HG03095 (cell line): ENCODE results near the gene DPPA5.
"Not testable (repeated sequence)": the region's sequence is repeated elsewhere in the genome, so short reads cannot be mapped to it uniquely, and the experiment has no call there.

ENCODE experiments used
- ATAC-seq: cut with Tn5 transposase; IDR thresholded peaks from one replicate; pipeline ENCODE4 v1.9.1; 2021; ENCODE audit warnings: moderate library complexity; ENCODE audit not compliant: unreplicated experiment

Gene DPPA5, protein sequence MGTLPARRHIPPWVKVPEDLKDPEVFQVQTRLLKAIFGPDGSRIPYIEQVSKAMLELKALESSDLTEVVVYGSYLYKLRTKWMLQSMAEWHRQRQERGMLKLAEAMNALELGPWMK

GRCh38 chr6:73353636-73354593 is at the start of gene DPPA5:
TSS of gene DPPA5 (minus strand) at chr6:73354276. CDS start at chr6:73354225, 51 bp downstream.
- no peak for ATAC-seq

- ATAC-seq: no peak
These were observed 46.6 kb upstream of the DPPA5 start for GRCh38 chr6:73400656-73401055.

DNA sequence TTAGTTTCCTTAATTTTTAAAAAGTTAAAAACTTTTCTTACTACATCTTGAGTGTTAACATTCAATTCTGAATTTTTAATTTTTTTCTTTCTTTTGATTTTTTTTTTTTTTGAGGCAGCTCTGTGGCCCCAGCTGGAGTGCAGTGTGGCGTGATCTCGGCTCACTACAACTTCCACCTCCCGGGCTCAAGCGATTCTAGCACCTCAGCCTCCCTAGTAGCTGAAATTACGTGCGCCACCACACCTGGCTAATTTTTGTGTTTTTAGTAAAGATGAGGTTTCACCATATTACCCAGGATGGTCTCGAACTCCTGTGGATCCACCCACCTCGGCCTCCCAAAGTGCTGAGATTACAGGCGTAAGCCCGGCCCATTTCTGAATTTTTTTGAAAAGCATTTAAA is 41.8 kb upstream of the DPPA5 start:
- ATAC-seq: no peak

DNA sequence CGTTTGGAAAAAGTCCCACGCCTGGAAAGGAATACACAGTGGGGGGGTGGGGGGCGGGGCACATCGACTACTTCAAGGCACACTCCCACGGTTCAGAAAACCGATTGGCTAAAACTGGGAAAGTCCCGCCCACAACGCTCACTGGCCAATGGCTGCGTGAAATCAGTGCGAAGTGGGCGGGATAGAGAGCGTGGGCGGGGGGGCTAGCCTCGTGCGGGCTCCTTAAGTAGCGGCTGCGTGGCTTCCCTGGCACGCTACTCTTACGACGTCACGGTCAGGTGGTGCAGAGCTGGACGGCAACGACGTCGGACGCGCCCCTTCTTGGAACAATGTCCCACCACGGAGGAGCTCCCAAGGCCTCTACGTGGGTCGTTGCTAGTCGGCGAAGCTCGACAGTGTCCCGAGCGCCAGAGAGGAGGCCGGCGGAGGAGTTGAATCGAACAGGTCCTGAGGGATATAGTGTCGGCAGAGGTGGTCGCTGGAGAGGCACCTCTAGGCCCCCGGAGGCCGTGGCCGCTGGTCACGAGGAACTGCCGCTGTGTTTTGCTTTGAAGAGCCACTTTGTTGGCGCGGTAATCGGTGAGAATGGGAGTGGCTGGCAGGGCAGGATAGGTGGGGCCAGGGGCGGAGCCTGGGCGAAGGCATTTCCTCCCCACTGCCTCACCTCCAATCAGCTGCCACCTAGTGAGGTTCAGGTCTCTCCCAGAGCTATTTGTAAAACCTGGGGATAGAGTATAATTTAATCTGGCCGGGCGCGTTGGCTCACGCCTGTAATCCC is 40.7 kb upstream of the DPPA5 start, which contains the start of gene DDX43:
TSS of gene DDX43 (plus strand) at position 252 of the 778 bp plus-strand sequence. CDS start at position 330, 78 bp downstream.
- no peak for ATAC-seq

DNA sequence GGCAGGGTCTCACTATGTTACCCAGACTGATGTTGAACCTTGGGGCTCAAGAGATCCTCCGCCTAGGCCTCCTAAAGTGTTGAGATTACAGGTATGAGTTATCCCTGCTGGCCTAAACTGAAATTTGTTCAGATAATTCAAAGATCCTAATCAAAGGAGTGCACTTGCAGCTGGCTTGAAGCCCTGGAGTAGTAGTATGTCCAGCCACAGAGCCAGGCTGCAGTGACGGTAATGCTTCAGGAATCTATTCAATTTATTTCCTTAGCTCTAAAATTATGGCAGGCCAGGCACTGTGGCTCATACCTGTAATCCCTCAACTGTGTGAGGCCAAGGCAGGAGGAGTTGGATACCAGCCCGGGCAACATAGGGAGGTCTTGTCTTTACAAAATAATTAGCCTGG is 39.2 kb upstream of the DPPA5 start:
- no peak for ATAC-seq

DNA sequence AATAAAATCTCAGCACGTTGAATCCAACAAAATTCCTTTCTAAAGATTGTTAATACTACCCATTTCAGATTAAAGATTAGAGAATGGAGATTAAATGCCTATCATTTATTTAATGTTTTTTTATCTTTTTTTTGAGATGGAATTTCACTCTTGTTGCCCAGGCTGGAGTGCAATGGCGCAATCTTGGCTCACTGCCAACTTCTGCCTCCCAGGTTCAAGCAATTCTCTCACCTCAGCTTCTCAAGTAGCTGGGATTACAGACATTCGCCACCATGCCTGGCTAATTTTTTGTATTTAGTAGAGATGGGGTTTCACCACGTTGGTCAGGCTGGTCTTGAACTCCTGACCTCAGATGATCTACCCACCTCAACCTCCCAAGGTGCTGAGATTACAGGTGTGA is 38.1 kb upstream of the DPPA5 start:
- ATAC-seq: not testable (repeated sequence)

GRCh38 chr6:73391675-73392074 is 37.6 kb upstream of the DPPA5 start:
- ATAC-seq: no peak

DNA sequence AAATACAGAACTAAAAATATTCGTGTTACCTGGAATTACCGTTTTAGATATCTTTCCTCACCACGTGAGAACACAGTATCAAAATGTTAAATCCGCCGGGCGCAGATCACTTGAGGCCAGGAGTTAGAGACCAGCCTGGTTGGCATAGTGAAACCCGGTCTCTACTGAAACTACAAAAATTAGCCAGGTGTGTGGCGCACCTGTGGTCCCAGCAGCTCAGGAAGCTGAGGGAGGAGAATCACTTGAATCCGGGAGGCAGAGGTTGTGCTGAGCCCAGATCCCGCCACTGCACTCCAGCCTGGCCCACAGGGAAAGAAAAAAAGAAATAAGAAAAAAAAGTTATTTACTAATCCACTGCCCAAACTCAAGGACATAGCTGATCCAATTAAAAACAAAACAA is 35.8 kb upstream of the DPPA5 start:
- ATAC-seq: no peak

GRCh38 chr6:73388800-73389512 is 34.9 kb upstream of the DPPA5 start:
- ATAC-seq: peak; percentile 80

DNA sequence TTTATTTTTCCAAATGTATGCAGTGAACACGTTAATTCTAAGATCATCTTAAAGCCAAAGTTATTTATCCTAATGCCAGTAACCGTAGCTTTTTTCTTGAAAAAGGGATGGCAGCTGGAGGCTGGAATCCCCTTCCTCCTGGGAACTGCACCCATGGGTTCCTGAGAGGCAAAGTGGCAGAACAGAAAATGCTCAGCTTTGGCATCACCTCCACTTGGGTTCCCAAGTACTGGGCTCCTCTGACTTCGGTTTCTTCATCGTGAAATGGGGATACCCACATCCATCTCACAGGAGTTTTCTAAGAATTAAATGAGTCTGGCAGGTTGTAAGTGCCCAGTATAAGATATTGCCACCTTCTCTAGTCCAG is 34.3 kb upstream of the DPPA5 start:
- ATAC-seq: peak; percentile 8

- no peak for ATAC-seq
These were observed 28.5 kb upstream of the DPPA5 start for GRCh38 chr6:73382462-73383113.

DNA sequence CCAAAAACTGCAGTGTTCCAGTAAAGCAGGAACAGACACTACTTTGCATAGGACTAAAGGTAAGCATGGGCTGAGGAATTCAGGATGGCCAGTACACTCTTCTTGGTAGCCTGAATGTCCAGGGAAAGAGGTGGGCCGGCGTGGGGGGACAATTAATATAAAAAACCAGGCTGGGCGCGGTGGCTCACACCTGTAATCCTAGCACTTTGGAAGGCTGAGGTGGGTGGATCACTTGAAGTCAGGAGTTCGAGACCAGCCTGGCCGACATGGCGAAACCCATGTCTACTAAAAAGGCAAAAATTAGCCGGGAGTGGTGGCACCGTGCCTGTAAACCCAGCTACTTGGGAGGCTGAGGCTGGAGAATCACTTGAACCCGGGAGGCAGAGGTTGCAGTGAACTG is 27.5 kb upstream of the DPPA5 start:
- ATAC-seq: not testable (repeated sequence)

- ATAC-seq: no peak
These were observed 23.1 kb upstream of the DPPA5 start for GRCh38 chr6:73377225-73377624.

DNA sequence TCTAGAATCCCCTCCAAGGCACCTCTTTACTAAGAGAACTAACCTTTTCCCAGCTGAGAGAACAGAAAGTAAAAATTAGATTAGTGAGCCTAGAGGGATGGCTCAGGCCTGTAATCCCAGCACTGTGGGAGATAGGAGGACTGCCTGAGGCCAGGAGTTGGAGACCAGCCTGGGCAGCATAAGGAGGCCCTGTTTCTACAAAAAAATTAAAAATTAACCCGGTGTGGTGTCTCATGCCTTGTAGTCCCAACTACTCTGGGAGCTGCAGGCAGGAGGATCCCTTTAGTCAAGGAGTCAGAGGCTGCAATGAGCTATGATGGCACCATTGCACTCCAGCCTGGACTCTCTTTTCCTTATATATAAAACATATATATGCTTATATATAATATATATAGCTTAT is 21.1 kb upstream of the DPPA5 start:
- ATAC-seq: no peak

- ATAC-seq: no peak
These were observed 18.4 kb upstream of the DPPA5 start for GRCh38 chr6:73372516-73372915.

- no peak for ATAC-seq
These were observed 17.9 kb upstream of the DPPA5 start for GRCh38 chr6:73371984-73372383.

DNA sequence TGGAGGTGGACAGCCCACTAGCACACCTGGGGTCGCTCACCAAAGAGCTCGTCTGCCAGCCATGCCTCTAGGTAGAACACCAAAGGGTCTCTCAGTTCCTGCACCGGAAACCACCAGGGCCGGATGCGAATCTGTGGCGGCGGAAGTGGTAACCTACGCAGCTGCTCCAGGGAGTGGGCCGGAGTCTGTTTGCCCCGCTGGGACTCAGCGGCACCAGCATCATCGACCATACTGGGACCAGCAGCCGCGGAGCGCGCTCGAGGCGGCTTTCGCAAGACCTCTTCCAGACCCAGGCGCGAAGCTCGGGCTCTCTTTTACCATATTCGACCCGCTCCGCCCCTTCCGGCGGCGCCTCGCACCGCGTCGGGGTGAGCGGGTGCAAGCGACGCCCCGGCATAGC is 15.5 kb upstream of the DPPA5 start, which contains the start of gene OOEP:
TSS of gene OOEP (minus strand) at position 335 of the 400 bp plus-strand sequence. CDS start at position 230, 105 bp downstream.
- no peak for ATAC-seq

GRCh38 chr6:73369157-73369556 is 15.1 kb upstream of the DPPA5 start:
- ATAC-seq: no peak

DNA sequence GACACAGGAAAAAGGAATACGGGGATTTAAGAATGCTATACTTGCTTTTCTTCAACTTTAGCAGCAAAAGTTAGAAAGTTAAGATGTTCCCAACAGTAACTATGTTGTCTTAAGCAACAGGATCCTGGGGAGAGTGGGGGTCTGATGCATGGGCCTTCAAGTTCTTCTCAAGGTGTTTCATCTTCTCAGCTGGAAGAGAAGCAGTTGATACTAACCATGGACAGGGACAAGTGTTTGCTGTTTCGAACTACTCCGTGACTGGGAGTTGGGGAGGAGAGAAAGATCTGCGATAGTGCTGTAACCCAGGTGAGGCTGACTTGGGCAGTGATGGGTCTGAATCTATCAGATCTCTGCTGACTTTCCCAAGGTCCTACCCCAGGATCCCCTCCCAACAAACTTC is 14.6 kb upstream of the DPPA5 start:
- ATAC-seq: no peak

GRCh38 chr6:73367761-73368355 is 13.8 kb upstream of the DPPA5 start:
- ATAC-seq: no peak
